HG02852 (cell line): ENCODE data around the gene PDK2.
"Not testable (repeated sequence)": the region's sequence is repeated elsewhere in the genome, so short reads cannot be mapped to it uniquely, and the experiment has no call there.

Source experiments
- ATAC-seq: cut with Tn5 transposase; IDR thresholded peaks from one replicate; pipeline ENCODE4 v1.9.1; 2021; ENCODE audit warnings: mild to moderate bottlenecking, moderate library complexity; ENCODE audit not compliant: unreplicated experiment

Gene PDK2

GRCh38 chr17:50058296-50058953, 36.7 kb upstream of the PDK2 start:
- no peak for ATAC-seq

GRCh38 chr17:50059256-50059655, 35.9 kb upstream of the PDK2 start:
- no peak for ATAC-seq

- no peak for ATAC-seq
Observed at GRCh38 chr17:50059759-50060273, 35.3 kb upstream of the PDK2 start.

DNA sequence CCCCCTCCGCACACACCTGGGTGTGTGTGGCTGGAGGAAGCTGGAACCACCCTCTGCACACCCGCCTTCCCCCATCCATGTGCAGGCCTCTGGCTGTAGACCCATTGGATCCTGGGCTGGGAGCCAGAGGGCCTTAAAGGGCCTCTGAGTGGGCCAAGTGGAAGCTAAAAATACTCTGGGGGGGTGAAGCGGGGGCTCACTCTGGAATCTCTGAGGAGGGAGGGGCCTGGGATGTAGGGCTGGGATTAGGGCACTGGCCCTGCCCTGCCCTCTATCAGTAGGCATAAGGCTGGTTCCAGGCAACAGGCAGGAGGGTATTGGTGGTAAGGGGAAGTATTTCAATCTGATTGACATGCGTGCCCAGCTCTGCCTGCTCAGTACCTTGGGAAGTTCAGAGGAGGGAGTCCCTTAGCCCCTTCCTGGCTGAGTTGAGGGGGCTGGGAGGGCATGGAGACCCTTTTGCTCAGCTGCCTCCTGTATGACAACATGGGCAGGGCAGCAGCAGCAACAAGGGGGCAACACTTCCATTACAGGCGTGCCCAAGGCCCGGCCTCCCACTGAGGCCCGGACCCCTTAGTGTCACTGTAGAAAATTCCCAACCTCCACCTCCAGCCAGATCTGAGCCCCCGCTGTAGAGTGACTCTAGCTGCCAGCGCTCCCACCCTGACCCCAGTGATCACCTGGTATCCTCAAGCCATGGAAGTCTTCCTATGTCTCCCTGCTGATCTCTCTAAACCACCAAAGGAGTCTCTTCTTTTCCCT, 34.0 kb upstream of the PDK2 start:
- no peak for ATAC-seq

- not testable (repeated sequence) for ATAC-seq
Observed at GRCh38 chr17:50061713-50062045, 33.5 kb upstream of the PDK2 start.

GRCh38 chr17:50062293-50063243, 32.6 kb upstream of the PDK2 start:
- no peak for ATAC-seq

- no peak for ATAC-seq
Observed at GRCh38 chr17:50063561-50064252, 31.4 kb upstream of the PDK2 start.

- no peak for ATAC-seq
Observed at GRCh38 chr17:50064253-50065001, 30.7 kb upstream of the PDK2 start.

- no peak for ATAC-seq
Observed at GRCh38 chr17:50065056-50065455, 30.1 kb upstream of the PDK2 start.

DNA sequence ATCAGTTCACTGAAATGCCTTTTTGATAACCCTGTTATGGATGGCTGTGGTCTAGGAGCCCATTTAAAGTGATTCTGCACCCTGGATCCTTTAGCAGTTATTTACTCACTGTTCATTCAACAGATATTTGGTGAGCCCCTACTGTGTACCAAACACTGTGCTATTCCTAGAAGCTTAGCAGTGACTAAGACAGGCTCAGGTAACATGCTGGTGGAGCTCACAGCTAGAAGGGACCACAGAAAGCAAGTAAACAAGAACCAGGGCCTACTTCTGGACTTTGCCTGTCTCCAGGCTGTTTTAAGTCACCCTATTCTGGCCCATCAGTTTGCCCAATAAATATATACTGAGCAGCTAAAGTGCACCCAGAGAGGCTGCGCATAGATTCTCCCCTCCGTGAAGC, 28.2 kb upstream of the PDK2 start:
- no peak for ATAC-seq

DNA sequence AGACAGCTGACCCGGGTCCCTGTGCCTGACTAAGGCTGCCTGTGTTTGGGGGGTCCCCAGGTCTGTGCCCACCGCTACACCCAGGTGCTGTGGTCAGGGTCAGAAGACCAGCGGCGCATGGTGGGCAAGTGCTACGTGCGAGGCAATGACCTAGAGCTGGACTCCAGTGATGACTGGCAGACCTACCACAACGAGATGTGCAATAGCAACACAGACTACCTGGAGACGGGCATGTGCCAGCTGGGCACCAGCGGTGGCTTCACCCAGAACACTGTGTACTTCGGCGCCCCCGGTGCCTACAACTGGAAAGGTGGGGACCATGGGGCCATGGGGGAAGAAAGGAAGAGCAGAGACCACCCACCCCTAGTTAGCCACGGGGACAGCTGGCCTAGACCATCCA, 27.2 kb upstream of the PDK2 start:
- ATAC-seq: no peak

GRCh38 chr17:50070908-50071680, 24.1 kb upstream of the PDK2 start:
- ATAC-seq: no peak

DNA sequence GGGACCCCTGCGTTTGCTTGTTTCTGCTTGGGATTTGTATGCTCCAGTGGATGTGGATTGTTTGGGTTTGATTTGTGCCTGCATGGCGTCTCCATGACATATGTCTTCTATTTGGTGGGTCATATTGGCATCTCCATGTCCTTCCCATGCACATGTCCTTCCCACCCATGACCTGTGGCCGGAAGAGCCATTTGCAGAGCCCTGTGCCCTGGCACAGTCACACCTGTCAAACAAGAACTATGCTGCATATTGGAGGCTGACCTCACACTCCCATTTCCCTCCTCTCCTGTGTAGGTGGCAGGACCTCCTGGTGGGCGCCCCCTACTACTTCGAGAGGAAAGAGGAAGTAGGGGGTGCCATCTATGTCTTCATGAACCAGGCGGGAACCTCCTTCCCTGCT, 23.5 kb upstream of the PDK2 start:
- no peak for ATAC-seq

DNA sequence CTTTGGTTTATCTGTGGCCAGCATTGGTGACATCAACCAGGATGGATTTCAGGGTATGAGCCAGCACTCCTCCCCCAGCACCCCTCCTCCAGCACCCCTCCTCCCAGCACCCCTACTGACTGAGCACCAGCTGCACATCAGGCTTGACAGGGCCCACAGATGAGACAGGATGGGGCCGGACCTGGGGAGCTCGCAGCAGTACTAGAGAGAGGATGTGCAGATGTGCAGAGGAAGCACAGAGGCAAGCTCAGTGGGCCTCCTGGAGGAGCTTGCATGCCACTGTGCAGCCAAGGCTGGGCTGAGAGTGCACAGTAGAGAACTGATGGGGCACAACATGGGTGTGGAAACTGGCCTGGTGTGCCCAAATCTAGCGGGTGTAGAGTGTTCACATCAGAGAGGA, 23.0 kb upstream of the PDK2 start:
- ATAC-seq: no peak

DNA sequence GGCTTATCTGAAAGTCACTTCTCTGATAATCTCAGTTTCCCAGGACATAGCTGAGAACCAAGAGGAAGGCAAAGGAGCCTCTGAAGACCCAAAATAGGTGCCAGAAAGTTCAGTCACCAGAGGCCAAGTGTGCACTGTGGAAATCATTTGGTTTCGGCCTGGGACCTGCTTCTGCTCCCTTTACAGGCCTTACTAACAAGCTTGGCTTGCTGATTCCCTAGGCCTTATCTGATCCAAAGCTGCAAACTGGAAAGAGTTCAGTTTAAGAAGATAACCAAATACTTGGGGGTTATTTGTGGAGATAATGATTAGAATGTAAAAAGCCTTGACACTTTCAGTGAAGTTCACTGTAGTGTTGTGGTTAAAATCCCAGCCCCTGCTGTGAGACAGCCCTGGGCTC, 22.2 kb upstream of the PDK2 start:
- ATAC-seq: no peak

DNA sequence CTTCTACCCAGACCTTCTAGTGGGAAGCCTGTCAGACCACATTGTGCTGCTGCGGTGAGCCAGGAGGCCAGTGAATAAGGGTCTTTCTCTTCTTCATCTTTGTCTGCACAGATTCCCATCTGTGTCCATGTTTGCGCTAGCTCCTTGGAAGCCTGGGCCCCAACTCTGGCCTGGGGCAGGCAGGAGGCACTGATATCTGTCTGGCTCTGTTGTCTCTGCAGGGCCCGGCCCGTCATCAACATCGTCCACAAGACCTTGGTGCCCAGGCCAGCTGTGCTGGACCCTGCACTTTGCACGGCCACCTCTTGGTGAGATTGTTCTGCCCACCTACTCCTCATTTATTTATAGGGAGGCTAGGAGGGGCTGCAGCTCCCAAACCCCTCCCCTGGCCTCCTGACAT, 20.9 kb upstream of the PDK2 start:
- no peak for ATAC-seq

DNA sequence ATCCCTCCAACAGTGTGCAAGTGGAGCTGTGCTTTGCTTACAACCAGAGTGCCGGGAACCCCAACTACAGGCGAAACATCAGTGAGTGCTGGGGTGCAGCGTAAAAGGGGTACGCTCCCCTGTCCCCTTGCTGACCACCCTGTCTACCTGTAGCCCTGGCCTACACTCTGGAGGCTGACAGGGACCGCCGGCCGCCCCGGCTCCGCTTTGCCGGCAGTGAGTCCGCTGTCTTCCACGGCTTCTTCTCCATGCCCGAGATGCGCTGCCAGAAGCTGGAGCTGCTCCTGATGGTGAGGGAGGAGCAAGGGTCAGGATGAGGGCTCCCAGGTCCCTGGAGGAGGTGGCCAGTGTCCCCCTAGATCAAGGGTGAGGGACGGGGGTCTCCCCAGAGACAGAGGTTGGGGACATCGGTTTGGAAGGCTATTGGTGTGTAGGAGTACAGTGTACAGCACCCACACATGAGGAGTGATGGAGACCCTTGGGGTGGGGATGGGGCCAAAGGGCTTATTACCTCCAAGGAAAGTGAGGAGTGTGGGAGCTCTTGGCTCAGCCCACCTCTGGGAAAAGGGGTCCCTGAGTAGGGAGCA, 19.6 kb upstream of the PDK2 start:
- no peak for ATAC-seq

- ATAC-seq: no peak
Observed at GRCh38 chr17:50076221-50076590, 18.9 kb upstream of the PDK2 start.

DNA sequence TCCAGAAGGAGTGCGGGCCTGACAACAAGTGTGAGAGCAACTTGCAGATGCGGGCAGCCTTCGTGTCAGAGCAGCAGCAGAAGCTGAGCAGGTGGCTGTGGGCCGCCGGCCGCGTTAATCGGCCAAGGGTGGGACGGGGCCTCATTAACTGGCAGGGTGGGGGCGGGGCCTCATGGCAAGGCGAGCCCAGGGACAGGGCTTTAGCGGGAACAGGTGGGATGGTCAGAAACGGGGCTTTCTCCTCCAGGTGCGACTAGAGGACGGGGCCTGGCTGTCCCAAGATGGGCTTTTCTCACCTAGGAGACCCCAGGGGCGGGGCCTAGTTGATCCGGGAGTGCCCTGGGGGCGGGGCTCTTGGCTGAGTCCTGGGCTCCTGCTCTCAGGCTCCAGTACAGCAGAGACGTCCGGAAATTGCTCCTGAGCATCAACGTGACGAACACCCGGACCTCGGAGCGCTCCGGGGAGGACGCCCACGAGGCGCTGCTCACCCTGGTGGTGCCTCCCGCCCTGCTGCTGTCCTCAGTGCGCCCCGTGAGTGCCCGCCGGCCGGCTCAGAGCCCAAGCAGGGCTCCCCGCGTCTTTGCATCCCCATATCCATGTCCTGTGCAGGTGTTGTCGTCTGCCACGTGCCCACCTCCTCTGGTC, 18.4 kb upstream of the PDK2 start:
- ATAC-seq: no peak
